Osteocyte (in vitro differentiated cells): ENCODE data around the gene ANKS1A. TPM values are rescaled to one million over a fixed set of nuclear protein-coding genes. Genes with fewer than 3 reads are reported as not detected.

Source experiments
- DNase-seq: peaks from one replicate; pipeline ENCODE4 v3.0.0; 2021; ENCODE audit warnings: mixed read lengths; ENCODE audit not compliant: unreplicated experiment; ENCODE audit errors: extremely low spot score
- H3K27ac Mint-ChIP-seq: one replicate; pipeline ENCODE4 v1.8.0; 2021; ENCODE audit warnings: mild to moderate bottlenecking, mixed read lengths; ENCODE audit not compliant: unreplicated experiment
- H3K27me3 Mint-ChIP-seq: one replicate; pipeline ENCODE4 v1.8.0; 2021; ENCODE audit warnings: mixed read lengths; ENCODE audit not compliant: unreplicated experiment
- H3K36me3 Mint-ChIP-seq: one replicate; pipeline ENCODE4 v1.8.0; 2021; ENCODE audit warnings: mixed read lengths; ENCODE audit not compliant: unreplicated experiment
- H3K4me1 Mint-ChIP-seq: one replicate; pipeline ENCODE4 v1.8.0; 2021; ENCODE audit warnings: mixed read lengths; ENCODE audit not compliant: unreplicated experiment
- H3K4me3 Mint-ChIP-seq: one replicate; pipeline ENCODE4 v1.8.0; 2021; ENCODE audit warnings: mild to moderate bottlenecking, moderate library complexity, mixed read lengths; ENCODE audit not compliant: unreplicated experiment
- H3K9me3 Mint-ChIP-seq: one replicate; pipeline ENCODE4 v1.8.0; 2021; ENCODE audit warnings: mixed read lengths; ENCODE audit not compliant: unreplicated experiment
- total RNA-seq: library from RNA; stranded (reverse); gene quantifications from 2 replicates; pipeline ENCODE4 v1.2.1, GENCODE V29; 2021
- TF ChIP-seq, protein P1 (sequence below): fragments of 200-600 bp; sonication (generic); IDR thresholded peaks from 2 replicates; pipeline ENCODE4 v1.5.0; 2021; ENCODE audit warnings: antibody characterized with exemption, mild to moderate bottlenecking, moderate library complexity

Gene ANKS1A
- total RNA-seq, 1 donor from 2014 or later, result 15.5 TPM

DNA sequence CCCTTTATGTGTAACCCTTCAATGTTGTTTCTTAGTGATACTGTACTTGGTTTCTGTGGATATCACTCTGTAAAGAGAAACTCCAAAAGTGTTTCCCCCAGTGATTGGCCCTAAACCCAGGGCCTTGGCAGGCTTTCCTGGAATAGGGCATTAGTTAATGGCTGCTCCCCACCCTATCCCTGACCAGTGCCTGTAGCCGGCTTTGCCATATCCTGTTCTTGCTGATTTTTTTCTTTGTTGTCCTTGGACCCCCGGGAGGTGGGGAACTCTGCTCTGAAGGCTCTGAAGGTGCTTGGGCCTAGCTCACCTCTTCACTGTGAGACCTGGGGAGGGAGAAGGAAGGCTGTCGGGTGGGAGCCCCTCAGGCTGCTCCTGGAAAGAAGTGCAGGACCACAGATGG is 131.9 kb downstream of the ANKS1A start:
- no peak for DNase-seq
- Mint-ChIP-seq H3K4me3 (no peak overlapping the region), H3K27me3 (no peaks in the 10 kb centered on the region), H3K27ac (no peak overlapping the region), H3K36me3 (peaks cover 7% of the 10 kb centered on the region), H3K4me1 (peaks cover 66% of the 10 kb centered on the region), H3K9me3 (no peaks in the 10 kb centered on the region)
- TF ChIP-seq, protein P1, sequence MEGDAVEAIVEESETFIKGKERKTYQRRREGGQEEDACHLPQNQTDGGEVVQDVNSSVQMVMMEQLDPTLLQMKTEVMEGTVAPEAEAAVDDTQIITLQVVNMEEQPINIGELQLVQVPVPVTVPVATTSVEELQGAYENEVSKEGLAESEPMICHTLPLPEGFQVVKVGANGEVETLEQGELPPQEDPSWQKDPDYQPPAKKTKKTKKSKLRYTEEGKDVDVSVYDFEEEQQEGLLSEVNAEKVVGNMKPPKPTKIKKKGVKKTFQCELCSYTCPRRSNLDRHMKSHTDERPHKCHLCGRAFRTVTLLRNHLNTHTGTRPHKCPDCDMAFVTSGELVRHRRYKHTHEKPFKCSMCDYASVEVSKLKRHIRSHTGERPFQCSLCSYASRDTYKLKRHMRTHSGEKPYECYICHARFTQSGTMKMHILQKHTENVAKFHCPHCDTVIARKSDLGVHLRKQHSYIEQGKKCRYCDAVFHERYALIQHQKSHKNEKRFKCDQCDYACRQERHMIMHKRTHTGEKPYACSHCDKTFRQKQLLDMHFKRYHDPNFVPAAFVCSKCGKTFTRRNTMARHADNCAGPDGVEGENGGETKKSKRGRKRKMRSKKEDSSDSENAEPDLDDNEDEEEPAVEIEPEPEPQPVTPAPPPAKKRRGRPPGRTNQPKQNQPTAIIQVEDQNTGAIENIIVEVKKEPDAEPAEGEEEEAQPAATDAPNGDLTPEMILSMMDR, result no peak

DNA sequence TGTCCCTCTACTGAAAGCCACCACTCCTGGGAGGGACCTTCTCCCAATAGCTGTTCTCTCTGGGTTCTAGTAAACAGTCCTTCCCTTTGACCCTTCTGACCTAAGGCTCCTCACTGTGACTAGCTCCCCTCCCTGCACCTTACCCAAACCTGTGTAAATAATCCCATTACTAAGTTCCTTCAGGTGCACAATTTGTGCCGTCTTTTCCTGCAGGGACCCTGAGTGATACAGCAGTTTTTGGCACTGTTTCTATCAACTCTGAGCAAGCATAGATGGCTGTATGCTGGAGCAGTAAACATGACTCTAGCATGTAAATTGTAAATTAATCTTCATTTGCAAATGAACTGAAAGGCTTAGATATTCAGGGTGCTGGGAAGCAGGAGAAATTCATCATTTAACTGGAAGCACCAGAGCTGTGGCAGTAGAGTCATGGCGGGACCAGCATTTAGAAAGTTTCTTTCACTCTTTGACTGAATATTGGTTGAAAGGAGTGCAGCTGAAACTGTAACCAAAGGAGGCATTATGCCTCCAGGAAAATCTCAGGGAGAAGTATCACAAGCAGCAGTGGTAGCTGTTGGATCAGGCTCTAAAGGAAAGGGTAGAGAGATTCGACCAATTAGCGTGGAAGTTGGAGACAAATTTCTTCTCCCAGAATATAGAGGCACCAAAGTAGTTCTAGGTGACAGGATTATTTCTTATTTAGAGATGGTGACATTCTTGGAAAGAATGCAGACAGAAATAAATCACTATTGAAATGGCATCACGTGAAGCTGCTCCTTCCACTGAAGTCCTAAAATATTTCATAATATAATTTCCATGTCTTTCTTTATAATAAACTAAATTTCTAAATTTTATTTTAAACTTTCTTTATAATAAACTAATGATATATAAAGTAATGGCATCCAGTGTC is 134.3 kb downstream of the ANKS1A start:
- no peak for DNase-seq
- Mint-ChIP-seq H3K27me3 (no peaks in the 10 kb centered on the region), H3K4me3 (no peak overlapping the region), H3K9me3 (no peaks in the 10 kb centered on the region), H3K4me1 (peaks cover 61% of the 10 kb centered on the region), H3K27ac (peak overlapping the region; percentile 27), H3K36me3 (peaks cover 17% of the 10 kb centered on the region)
- TF ChIP-seq, protein P1, result no peak

GRCh38 chr6:35024551-35025054 is 135.5 kb downstream of the ANKS1A start:
- Mint-ChIP-seq H3K27me3 (no peaks in the 10 kb centered on the region), H3K4me3 (no peak overlapping the region), H3K9me3 (no peaks in the 10 kb centered on the region), H3K36me3 (peaks cover 13% of the 10 kb centered on the region), H3K4me1 (peaks cover 52% of the 10 kb centered on the region), H3K27ac (peak overlapping the region; percentile 45)
- TF ChIP-seq, protein P1, result no peak
- DNase-seq, result no peak

- peaks cover 10% of the 10 kb centered on the region for H3K36me3 Mint-ChIP-seq
- H3K9me3 Mint-ChIP-seq, result no peaks in the 10 kb centered on the region
- no peak for DNase-seq
Measured at GRCh38 chr6:35025232-35026188, 136.5 kb downstream of the ANKS1A start.

More at GRCh38 chr6:35025232-35026188, 136.5 kb downstream of the ANKS1A start:
- Mint-ChIP-seq H3K4me3 (no peak overlapping the region), H3K27ac (peak overlapping the region; percentile 76), H3K27me3 (no peaks in the 10 kb centered on the region), H3K4me1 (peaks cover 46% of the 10 kb centered on the region)
- TF ChIP-seq, protein P1, result peak; percentile 38
